T-cell (primary cell): ENCODE data around the gene SMIM41. TPM values are rescaled to one million over a fixed set of nuclear protein-coding genes. Genes with fewer than 3 reads are reported as not detected.
"Not testable (repeated sequence)": the region's sequence is repeated elsewhere in the genome, so short reads cannot be mapped to it uniquely, and the experiment has no call there.

Experiments
- ATAC-seq, 4 experiments: fragments of 200-7000 bp in 3 of 4; fragments of 150-1000 bp in 1 of 4; cut with Tn5 transposase; replicated peaks in 1 of 4; 1 replicate in 3 of 4; 2 replicates in 1 of 4; pipeline ENCODE4 v1.10.0; 2021; ENCODE audit warnings: moderate library complexity in 3 of 4, mild to moderate bottlenecking in 2 of 4, moderate number of reproducible peaks in 1 of 4
- CTCF ChIA-PET, 2 donors: fragments of 300-600 bp; sonication (Branson Sonifier 250); formaldehyde crosslinking; loops; one replicate each; lab custom pipeline; 2022; ENCODE audit warnings: antibody characterized with exemption in 2 of 2; lab: Charles Lee
- POLR2A ChIA-PET, 2 donors: fragments of 300-600 bp; sonication (Branson Sonifier 250); formaldehyde crosslinking; loops; one replicate each; lab custom pipeline; 2022; ENCODE audit warnings: antibody characterized with exemption in 2 of 2; lab: Charles Lee
- DNase-seq, 35 experiments: peaks; one replicate each; pipeline versions ENCODE4 v3.0.0 to v3.0.0-alpha.2; 2013 to 2023
- H3K27ac ChIP-seq: one replicate; pipeline ENCODE4 v1.5.1; 2013; ENCODE audit warnings: low read length
- H3K27me3 ChIP-seq, 2 experiments: replicated peaks in 1 of 2; 1 replicate in 1 of 2; 2 replicates in 1 of 2; pipeline versions ENCODE4 v1.6.1 to v1.7.0; 2013; ENCODE audit warnings: low read length in 1 of 2, mixed read lengths in 1 of 2; ENCODE audit not compliant: control insufficient read depth in 2 of 2, insufficient read depth in 2 of 2; ENCODE audit errors: extremely low read depth in 1 of 2
- H3K36me3 ChIP-seq, 2 donors: 1 replicate in 1 of 2; 2 replicates in 1 of 2; pipeline versions ENCODE4 v1.6.1 to v1.7.0; 2013; ENCODE audit warnings: low read length in 1 of 2; ENCODE audit not compliant: control insufficient read depth in 2 of 2, insufficient read depth in 1 of 2; ENCODE audit errors: extremely low read depth in 1 of 2
- H3K4me1 ChIP-seq, 2 experiments: 1 replicate in 1 of 2; 2 replicates in 1 of 2; pipeline versions ENCODE4 v1.6.1 to v1.7.0; 2013; ENCODE audit warnings: low read length in 2 of 2, mixed read lengths in 1 of 2; ENCODE audit not compliant: insufficient read depth in 2 of 2, control insufficient read depth in 1 of 2; ENCODE audit errors: extremely low read depth in 1 of 2
- H3K4me3 ChIP-seq, 2 donors: 1 replicate in 1 of 2; 2 replicates in 1 of 2; pipeline versions ENCODE4 v1.5.1 to v1.7.0; 2013; ENCODE audit warnings: mild to moderate bottlenecking in 2 of 2, low read length in 1 of 2, moderate library complexity in 1 of 2; ENCODE audit not compliant: control insufficient read depth in 1 of 2; ENCODE audit errors: extremely low read depth in 1 of 2
- H3K9me3 ChIP-seq: 2 replicates; pipeline ENCODE4 v1.7.0; 2013
- H3K27ac Mint-ChIP-seq, 2 donors: one replicate each; pipeline ENCODE4 v1.8.0; 2020 to 2021; ENCODE audit warnings: mild to moderate bottlenecking in 2 of 2, mixed read lengths in 2 of 2
- H3K27me3 Mint-ChIP-seq, 2 donors: one replicate each; pipeline ENCODE4 v1.8.0; 2021 to 2022; ENCODE audit warnings: mixed read lengths in 2 of 2
- H3K36me3 Mint-ChIP-seq: one replicate; pipeline ENCODE4 v1.8.0; 2021; ENCODE audit warnings: mixed read lengths
- H3K4me1 Mint-ChIP-seq, 3 donors: one replicate each; pipeline ENCODE4 v1.8.0; 2020 to 2022; ENCODE audit warnings: mixed read lengths in 3 of 3, mild to moderate bottlenecking in 1 of 3
- H3K4me3 Mint-ChIP-seq, 3 donors: one replicate each; pipeline ENCODE4 v1.8.0; 2020 to 2022; ENCODE audit warnings: mild to moderate bottlenecking in 3 of 3, mixed read lengths in 3 of 3, moderate library complexity in 3 of 3
- H3K9me3 Mint-ChIP-seq, 3 donors: one replicate each; pipeline ENCODE4 v1.8.0; 2020 to 2022; ENCODE audit warnings: mixed read lengths in 3 of 3
- WGBS: methylation state at CpG from one replicate; pipeline ENCODE4 v1.1.5; 2013; ENCODE audit warnings: missing lambda C conversion rate; ENCODE audit not compliant: insufficient coverage; 5-methylcytosine and 5-hydroxymethylcytosine counted together
- total RNA-seq, 35 experiments: library from RNA in 6 of 35; stranded (reverse) in 6 of 35; fragments of 120-200 nt in 1 of 35; gene quantifications; one replicate each; pipeline versions ENCODE4 v1.2.1 to v1.2.4 and lab custom pipeline; 2013 to 2026

SMIM41 gene
- total RNA-seq, 5 donors from 2014 or later (not counting 1 experiment from before 2014, with no cell fraction given), result 0.41 TPM; not detected in 4

DNA sequence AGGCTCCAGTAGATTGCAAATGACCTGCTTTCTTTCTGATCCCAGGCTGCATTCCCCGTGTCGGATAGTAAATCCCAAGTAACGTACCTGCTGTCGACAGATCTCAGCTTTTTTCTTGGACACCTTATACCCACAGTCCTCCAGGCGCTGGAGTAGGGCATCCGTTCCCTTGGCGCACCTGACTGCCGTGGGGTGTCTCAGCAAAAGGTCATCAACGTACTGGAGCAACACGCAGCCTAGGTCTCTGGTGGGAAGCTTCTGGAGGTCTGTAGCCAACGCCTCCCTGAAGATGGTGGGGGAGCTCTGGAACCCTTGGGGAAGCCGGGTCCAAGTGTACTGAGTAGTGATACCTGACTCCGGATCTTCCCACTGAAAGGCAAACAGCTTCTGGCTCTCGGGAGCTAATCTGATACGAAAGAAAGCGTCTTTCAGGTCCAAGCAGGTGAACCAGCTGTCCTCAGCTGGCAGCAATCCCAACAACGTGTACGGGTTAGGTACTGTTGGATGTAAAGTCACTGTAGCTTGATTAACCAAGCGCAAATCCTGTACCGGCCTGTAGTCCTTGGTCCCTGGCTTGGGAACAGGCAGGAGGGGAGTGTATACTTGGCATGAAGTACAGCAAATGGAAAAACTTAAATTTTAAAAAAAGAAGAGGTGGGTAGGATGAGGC, 38.4 kb downstream of the SMIM41 start:
- 92% methylated on average over 17 of the region's 20 CpGs for WGBS
- POLR2A ChIA-PET, H3K27ac Mint-ChIP-seq, H3K36me3 ChIP-seq, H3K4me3 ChIP-seq, ATAC-seq, H3K9me3 ChIP-seq, H3K36me3 Mint-ChIP-seq, H3K4me3 Mint-ChIP-seq, DNase-seq, H3K9me3 Mint-ChIP-seq, H3K27ac ChIP-seq: not testable (repeated sequence)
- H3K27me3 ChIP-seq, result peaks cover 0 to 32% of the 10 kb centered on the region in 2 experiments
- Mint-ChIP-seq H3K4me1 (peaks cover 6 to 23% (median 18%) of the 10 kb centered on the region in 3 donors), H3K27me3 (peaks cover 8 to 16% of the 10 kb centered on the region in 2 donors)
- CTCF ChIA-PET, result interaction anchor here in 1 of 2 donors (0.7 kb wide), 1 partner anchor 12 kb away, joined by 3 read pairs; no protein-coding TSS in a partner anchor
- peaks cover 0 to 14% of the 10 kb centered on the region in 2 experiments for H3K4me1 ChIP-seq

DNA sequence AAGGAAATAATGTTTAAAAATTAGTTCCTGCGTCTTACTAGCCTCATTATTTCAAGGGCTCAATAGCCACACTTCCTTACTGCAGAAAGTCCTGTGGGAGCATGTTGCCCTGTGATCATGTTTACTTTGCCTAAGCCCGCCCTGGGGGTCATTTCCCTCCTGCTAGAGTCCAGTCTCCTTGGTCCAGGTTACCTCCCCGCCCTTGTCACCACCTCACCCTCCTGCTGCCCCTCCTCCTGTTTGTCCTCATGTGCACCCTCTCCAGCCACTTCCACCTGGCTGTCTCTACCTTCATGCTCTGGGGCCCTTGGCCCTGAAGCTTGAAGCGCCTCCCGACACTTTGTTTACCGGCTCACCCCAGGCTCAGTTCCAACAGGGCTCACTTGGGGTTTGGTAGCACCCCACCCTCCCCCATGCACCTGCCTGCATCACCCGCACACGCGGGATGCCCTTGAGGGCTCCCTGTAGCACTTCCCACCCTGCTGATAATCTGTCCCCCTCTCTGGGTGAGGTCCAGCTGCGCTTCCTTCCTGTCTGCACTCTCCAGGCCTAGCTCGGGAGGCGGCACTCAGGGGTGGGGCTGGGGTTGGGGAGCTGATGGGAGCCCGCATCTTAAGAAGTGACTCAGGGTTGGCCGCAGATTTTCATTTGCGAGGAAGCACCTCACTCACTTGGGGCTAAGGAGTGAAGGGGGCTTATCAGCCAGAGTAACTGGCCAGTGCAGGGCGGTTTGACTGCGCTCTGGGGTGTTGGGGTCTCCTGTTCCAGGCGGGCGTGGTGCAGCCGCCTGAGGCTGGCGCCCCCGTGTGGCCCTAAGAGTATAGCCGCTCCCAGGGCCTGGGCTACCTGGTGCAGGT, 40.1 kb downstream of the SMIM41 start:
- H3K36me3 Mint-ChIP-seq, result no peaks in the 10 kb centered on the region
- peaks cover 10 to 15% of the 10 kb centered on the region in 2 donors for H3K27me3 Mint-ChIP-seq
- H3K9me3 Mint-ChIP-seq, result no peaks in the 10 kb centered on the region
- CTCF ChIA-PET, result interaction anchor here in 1 of 2 donors (0.6 kb wide), 1 partner anchor 100 kb away, joined by 5 read pairs; no protein-coding TSS in a partner anchor
- Histone ChIP-seq H3K9me3 (no peaks in the 10 kb centered on the region), H3K27me3 (peaks cover 0 to 44% of the 10 kb centered on the region in 2 experiments), H3K36me3 (no peaks in the 10 kb centered on the region), H3K4me1 (peaks cover 0 to 14% of the 10 kb centered on the region in 2 experiments), H3K27ac (no peak overlapping the region), H3K4me3 (no peak overlapping the region)
- no peak overlapping the region for H3K4me3 Mint-ChIP-seq
- H3K27ac Mint-ChIP-seq, result no peak overlapping the region
- POLR2A ChIA-PET, result no interaction called here
- DNase-seq (peak in 17 of 35 experiments; percentile 5 to 64 (median 19)), ATAC-seq (peak; percentile 53 to 84 (median 73))
- WGBS, result 30% methylated on average over 20 of the region's 23 CpGs
- H3K4me1 Mint-ChIP-seq, result peaks cover 6 to 23% (median 18%) of the 10 kb centered on the region in 3 donors

DNA sequence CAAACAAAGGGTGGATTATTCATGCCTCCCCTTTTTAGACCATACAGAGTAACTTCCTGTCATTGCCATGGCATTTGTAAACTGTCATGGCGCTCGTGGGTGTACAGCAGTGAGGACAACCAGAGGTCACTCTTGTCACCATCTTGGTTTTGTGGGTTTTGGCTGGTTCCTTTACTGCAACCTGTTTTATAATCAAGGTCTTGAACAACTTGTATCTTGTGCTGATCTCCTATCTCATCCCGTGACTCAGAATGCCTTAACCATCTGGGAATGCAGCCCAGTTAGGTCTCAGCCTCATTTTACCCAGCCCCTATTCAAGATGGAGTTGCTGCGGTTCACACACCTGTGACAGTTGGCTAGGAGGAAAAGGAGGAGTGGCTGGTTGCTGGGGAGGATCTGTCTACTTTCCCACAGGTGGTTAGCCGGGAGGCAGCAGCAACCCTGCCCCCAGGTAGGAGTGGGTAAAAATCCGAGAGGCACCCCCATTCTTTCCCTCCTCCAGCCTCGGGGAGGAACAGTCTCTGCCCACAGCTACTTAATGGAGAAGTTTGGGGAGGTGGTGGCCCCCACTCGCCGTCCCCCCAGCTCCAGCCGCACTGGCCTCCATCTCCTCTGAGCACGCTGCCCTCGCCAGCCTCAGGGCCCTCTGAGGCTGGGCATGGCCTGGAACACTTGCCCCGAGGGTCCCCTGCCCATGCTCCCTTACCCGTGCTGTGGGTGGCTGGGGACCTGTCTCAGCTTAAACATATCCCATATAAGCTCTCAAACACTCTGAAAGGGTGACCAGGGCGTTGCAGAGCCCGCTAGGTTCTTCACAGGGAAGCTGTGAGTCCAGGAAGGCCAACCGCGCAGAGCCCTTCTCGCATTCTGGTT, 41.7 kb downstream of the SMIM41 start:
- no peak for DNase-seq
- ChIA-PET CTCF (interaction anchor here (0.5 to 0.9 kb wide), 5 partner anchors 9 to 374 kb away, joined by 3 to 6 read pairs (median 4); partner anchors contain the start of gene ATG101 (in 1 of the 2)), POLR2A (no interaction called here)
- H3K9me3 Mint-ChIP-seq, result no peaks in the 10 kb centered on the region
- H3K27me3 Mint-ChIP-seq, result peaks cover 9 to 18% of the 10 kb centered on the region in 2 donors
- Histone ChIP-seq H3K9me3 (no peaks in the 10 kb centered on the region), H3K4me1 (peaks cover 0 to 12% of the 10 kb centered on the region in 2 experiments), H3K27me3 (peaks cover 0 to 59% of the 10 kb centered on the region in 2 experiments), H3K27ac (no peak overlapping the region), H3K4me3 (no peak overlapping the region), H3K36me3 (no peaks in the 10 kb centered on the region)
- H3K4me3 Mint-ChIP-seq, result no peak overlapping the region
- no peaks in the 10 kb centered on the region for H3K36me3 Mint-ChIP-seq
- no peak for ATAC-seq
- 60% methylated on average over 10 of the region's 19 CpGs for WGBS
- peaks cover 6 to 22% (median 15%) of the 10 kb centered on the region in 3 donors for H3K4me1 Mint-ChIP-seq
- no peak overlapping the region for H3K27ac Mint-ChIP-seq

DNA sequence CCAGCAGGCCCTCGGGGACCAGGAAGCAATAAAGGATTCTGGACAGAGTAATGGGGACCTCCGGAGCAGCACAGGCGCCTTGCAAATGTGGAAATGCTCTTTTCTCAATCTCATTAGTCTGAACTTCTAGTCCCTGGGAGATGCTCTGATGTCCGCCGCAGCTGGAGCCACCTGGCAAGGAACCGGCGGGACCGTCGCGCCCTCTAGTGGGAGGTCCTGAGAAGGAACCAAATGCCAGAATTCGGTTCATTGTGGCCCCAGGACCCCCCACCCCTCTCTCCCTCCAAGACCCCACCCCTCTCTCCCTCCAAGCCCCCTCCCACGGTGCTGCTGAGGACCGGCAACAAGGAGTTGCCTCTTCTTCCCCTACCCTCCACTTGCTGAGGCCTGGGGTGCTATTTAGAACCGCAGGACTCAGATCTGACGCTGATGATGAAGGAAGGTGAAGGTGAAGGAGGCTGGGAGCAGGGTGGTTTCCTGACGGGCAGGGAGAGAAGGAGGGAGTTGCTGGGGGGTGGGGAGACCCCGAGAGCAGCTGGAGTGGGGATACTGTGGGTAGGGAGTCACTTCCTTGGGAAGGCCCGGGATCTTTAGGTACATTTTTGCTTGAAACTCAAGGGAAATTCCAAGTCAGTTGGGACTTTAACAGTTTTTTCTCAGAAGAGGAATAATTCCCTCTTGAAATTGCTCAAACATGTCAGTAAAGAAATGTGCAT, 42.5 kb downstream of the SMIM41 start:
- H3K4me3 ChIP-seq, result no peak overlapping the region

DNA sequence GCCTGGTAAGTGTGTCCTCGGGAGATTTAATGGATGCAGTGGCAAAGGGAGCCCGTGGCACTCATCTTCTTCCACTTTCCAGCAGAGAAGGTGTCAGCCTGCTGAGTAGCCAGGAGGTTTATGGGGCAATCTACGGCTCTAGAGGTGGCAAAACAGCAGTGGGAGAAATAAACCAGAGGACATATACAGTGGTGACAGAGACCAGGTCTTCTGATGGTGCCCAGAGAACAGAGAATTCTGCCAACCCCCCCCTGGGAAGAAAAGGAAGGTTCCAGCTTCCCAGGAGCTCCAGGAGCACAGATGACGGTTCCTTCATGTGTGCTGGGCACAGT, 43.0 kb downstream of the SMIM41 start:
- Mint-ChIP-seq H3K27ac (no peak overlapping the region), H3K9me3 (no peaks in the 10 kb centered on the region), H3K27me3 (peaks cover 15 to 21% of the 10 kb centered on the region in 2 donors), H3K4me3 (no peak overlapping the region), H3K36me3 (no peaks in the 10 kb centered on the region), H3K4me1 (peaks cover 6 to 13% (median 6%) of the 10 kb centered on the region in 3 donors)
- H3K9me3 ChIP-seq, result no peaks in the 10 kb centered on the region
- H3K4me3 ChIP-seq, result no peak overlapping the region
- H3K4me1 ChIP-seq, result peaks cover 0 to 12% of the 10 kb centered on the region in 2 experiments
- ATAC-seq (no peak), DNase-seq (no peak)
- 68% methylated on average over 3 of the region's 4 CpGs for WGBS
- CTCF ChIA-PET, result interaction anchor here in 1 of 2 donors (0.6 kb wide), 1 partner anchor 89 kb away, joined by 5 read pairs; no protein-coding TSS in a partner anchor
- H3K27me3 ChIP-seq, result peaks cover 0 to 68% of the 10 kb centered on the region in 2 experiments
- no peaks in the 10 kb centered on the region for H3K36me3 ChIP-seq
- POLR2A ChIA-PET, result no interaction called here
- H3K27ac ChIP-seq, result no peak overlapping the region

More for the DNA sequence above, 42.5 kb downstream of the SMIM41 start:
- Mint-ChIP-seq H3K9me3 (no peaks in the 10 kb centered on the region), H3K4me3 (no peak overlapping the region), H3K36me3 (no peaks in the 10 kb centered on the region), H3K27ac (no peak overlapping the region), H3K4me1 (peaks cover 6 to 14% (median 8%) of the 10 kb centered on the region in 3 donors), H3K27me3 (peaks cover 10 to 20% of the 10 kb centered on the region in 2 donors)
- Histone ChIP-seq H3K27me3 (peaks cover 0 to 64% of the 10 kb centered on the region in 2 experiments), H3K27ac (no peak overlapping the region), H3K4me1 (peaks cover 0 to 12% of the 10 kb centered on the region in 2 experiments), H3K36me3 (no peaks in the 10 kb centered on the region), H3K9me3 (no peaks in the 10 kb centered on the region)
- CTCF ChIA-PET, result interaction anchor here (0.8 to 0.9 kb wide), 2 partner anchors 9 to 96 kb away, joined by 3 to 6 read pairs; no protein-coding TSS in a partner anchor
- POLR2A ChIA-PET, result no interaction called here
- peak in 3 of 4 experiments; percentile 44 to 51 (median 49) for ATAC-seq
- DNase-seq, result peak in 34 of 35 experiments; percentile 9 to 73 (median 48)
- 19% methylated on average over 12 of the region's 18 CpGs for WGBS
